ENCODE results near the gene FHIP1B.

Gene FHIP1B

DNA sequence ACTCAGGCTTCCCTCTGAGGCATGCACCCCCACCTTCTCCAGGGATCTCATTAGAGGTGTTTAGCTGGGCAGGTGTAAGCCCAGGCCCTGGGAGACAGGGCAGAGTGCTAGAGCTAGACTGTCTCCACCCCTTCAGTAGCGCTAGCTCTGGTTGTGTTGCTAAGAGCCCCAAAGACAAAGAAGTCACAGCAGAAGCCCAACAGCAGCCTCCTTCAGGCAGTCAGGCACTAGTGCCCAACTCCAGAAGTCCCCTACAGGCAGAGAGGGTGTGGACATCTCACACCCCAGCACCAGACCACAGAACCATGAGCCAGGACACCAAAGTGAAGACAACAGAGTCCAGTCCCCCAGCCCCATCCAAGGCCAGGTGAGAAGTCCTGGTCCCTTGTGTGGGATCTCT, 4.5 kb upstream of the FHIP1B start, which contains the start of gene CNGA4:
Gene CNGA4 (plus strand): TSS at position 188 of the 400 bp plus-strand sequence. CDS start 118 bp downstream, at position 306.
- peak; percentile 19 for DNase-seq

DNA sequence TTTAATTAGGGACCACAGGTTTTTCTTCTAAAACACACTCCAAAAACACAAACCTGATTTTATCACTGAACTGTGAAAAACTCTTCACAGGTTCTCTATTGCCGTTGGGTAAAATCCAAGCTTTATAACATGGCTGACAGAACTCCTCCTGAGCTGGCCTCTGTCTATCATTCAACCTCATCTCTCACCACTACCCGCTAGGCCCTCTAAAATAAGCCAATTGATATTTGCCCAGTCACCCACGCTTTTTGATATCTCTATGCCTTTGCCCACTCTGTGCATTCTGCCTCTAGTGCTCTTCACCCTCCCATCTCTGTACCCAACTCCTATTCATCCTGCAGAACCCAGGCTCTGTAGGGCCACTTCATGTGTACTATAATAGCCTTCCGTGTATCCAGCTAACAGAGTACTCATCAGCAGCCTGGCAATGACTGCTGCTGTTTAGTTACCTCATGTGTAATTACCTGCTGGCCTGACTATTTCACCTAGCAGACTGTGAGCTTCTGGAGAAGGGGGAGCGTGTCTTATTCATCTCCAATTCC, 3.4 kb upstream of the FHIP1B start:
- peak; percentile 20 for DNase-seq

- no peak for DNase-seq
Measured at GRCh38 chr11:6237266-6237665, 2.8 kb upstream of the FHIP1B start.

DNA sequence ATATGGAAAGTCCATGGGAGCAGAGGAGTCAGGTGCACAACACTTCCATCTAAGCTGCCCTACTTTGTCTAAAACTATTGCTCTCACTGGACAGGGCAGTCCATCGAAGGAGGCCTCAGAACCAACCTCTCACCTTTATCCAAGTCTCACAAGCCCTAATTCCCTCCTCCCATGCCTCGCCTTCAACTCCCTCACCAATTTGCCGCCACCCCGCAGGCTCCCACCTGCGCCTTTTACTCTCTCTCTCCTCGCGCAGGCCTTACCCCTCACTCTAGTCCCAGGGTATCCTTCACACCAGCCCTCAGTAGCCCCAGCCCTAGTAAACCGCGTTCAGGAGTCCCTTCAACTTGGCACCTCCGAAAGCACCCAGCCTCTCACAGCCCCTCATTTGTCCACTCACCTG, 451 bp downstream of the FHIP1B start:
- DNase-seq, result peak; percentile 7

GRCh38 chr11:6232899-6233298, 1.5 kb downstream of the FHIP1B start:
- DNase-seq, result no peak

DNA sequence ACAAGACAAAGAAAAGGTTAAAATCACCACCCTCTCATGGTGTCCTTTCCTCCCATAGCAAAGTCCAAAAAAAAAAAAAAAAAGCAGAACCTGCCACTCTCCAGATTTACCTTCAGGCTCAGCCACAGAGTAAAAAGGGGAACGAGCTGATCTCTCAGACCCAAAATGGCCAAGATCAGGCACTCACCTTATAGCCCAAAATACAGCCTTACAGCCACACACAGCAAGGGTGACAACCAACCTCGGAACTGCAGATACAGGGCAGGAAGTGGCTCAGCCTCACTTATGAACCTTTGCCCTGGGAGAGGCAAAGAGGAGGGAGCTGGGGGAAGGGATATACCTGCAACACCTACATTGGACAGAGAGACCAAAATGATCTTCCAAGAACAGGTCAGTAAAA, 4.5 kb downstream of the FHIP1B start:
- DNase-seq, result no peak

- no peak for DNase-seq
Measured at GRCh38 chr11:6228520-6228919, 5.9 kb downstream of the FHIP1B start.

DNA sequence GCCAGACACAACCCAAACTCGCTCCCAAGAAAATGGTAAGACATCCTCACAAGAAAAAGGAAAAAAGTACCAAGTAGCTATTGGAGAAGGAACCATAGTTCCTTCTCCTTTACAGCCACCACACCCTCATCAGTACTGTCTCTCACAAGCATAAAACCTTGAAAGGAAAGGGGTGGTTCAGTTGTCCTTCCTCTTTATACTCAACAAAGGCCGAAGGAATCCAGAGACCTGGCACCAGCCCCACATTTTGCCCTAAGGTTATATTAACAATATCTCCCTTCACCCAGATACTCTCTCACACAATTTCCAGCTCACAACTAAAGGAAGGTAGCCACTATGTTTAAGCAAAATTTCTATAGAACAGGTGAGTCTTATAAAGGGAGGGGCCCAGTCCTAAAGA, 8.5 kb downstream of the FHIP1B start:
- DNase-seq, result no peak

- no peak for DNase-seq
Measured at GRCh38 chr11:6225024-6225423, 9.4 kb downstream of the FHIP1B start.

- no peak for DNase-seq
Measured at GRCh38 chr11:6224421-6224820, 10.0 kb downstream of the FHIP1B start.

GRCh38 chr11:6223854-6224253, 10.6 kb downstream of the FHIP1B start:
- no peak for DNase-seq

- no peak for DNase-seq
Measured at GRCh38 chr11:6219359-6219758, 15.1 kb downstream of the FHIP1B start.

GRCh38 chr11:6217722-6218121, 16.7 kb downstream of the FHIP1B start:
- DNase-seq, result no peak

GRCh38 chr11:6216501-6216900, 17.9 kb downstream of the FHIP1B start:
- DNase-seq, result no peak

- no peak for DNase-seq
Measured at GRCh38 chr11:6214530-6214929, 19.9 kb downstream of the FHIP1B start.

DNA sequence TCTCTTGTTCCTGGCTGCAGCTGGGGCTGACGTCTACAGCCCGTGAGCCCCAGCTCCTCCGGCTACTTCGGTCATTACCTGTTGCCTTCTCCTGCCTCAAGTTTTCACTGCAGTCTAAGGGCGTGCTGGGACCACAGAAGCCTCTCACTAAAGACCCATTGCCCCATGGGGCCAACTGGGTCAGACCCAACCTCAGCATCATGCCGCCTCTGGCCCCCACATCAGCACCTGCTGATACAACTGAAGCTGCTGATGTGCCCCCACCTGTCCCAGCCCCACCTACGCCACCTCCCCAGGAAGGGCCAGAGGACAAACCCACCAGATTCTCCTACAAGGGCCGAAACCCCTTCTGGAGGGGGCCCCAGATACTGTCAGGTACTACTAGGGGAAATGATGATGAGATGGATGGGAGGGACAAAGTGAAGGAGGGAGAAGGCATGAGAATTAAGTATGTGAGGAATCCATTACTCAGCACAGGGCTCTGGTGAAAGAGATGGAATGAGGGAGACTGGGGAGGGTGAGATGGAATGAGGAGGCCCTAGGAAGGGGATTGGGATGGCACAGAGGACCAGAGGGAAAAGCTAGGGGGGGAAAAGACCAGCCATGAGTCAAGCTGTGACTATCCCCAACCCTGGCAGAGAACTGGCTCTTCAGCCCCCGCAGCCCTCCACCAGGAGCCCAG, 24.0 kb downstream of the FHIP1B start:
- no peak for DNase-seq

DNA sequence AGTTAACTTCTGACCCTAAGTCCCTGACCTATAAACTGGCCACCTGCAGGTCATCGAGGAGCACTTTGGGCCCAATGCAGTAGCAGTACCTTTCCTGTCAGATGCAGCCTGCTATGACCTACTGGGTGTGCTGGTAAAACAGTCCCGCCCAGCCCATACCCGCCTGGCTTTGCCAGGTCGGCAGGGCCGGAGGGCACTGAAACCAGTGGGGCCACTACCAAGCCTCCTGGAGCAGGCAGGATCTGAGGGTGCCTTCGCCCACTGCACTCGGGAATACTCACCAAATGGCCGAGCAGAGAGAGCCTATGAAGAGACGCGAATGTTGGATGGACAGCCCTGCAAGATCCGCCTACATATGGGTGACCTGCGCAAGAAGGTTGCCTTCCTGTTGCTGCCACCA, 24.6 kb downstream of the FHIP1B start:
- DNase-seq, result no peak

DNA sequence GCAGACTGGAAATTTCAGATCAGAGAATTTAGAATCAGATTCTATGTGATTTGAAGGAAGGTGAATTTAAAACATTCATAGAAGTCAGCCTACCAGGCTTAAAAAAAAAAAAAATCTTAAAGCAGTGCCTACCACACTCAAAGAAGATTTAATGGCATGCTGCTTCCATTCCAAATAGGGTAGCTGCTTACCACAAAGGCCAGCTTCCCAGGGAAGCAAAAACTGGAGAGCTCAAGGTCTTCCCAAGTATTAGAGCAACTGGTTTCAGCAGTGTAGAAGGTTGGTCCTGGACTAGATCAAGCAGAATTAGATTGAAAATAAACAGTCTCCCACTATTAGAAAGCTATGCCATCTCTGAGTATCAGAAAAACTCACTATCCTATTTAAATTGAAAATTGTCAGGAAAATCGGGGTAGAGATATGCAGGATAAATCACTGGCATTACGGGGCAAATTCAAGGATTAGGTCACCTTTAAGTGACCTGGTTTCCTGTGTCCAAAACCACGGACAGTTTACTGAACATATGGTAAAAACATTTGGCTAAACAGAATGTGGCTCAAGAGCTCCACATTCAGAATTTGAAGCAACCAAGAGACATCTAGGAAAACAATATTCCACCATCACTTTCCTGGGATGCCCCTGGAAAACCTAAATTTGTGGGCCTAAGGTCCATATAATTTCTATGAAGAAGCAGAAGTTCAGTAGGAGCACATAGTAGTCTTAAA, 27.8 kb downstream of the FHIP1B start:
- DNase-seq, result no peak

GRCh38 chr11:6205366-6205765, 29.1 kb downstream of the FHIP1B start, which contains the start of gene C11orf42:
C11orf42 (plus strand) TSS chr11:6205557; CDS start chr11:6205616, 59 bp downstream.
- no peak for DNase-seq

- DNase-seq, result no peak
Measured at GRCh38 chr11:6204706-6205105, 29.7 kb downstream of the FHIP1B start.

DNA sequence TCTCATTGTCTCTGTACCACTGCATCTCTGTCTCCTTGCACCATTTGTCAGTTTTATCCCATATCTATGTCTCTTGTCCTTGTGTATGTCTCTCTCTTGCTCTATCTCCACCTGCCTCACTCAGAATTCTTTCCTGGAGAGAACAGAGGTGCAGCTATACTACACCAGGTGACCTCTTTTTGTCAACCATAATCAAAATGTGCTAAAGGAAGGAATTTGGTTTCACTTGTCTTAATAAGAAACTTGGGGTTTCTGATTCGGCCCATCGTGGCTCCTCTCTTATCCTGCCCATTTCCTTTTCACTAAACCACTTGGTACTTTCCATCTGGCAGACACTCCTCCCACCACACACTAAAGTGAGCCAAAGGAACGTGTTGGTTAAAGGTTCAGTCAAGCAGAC, 31.1 kb downstream of the FHIP1B start:
- no peak for DNase-seq

DNA sequence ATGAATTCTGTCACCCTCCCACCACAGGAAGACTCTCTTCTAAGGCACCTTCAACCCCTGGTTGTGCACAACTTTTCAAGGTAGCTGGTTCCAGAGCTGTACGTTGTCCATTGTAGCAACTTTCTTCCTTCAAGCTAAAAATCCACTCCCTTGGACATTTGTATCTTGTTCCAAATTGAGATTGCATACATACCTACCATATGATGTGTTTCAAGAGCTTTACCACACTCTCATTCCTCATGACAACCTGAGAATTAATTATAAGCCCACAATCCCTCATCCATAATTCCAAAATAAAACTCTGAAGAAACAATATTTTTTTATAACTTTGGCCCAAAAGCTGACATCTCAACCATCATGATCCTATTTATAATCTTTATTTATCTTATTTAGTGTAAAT, 32.4 kb downstream of the FHIP1B start:
- no peak for DNase-seq

GRCh38 chr11:6201481-6201880, 33.0 kb downstream of the FHIP1B start:
- DNase-seq, result no peak

GRCh38 chr11:6200975-6201374, 33.5 kb downstream of the FHIP1B start:
- DNase-seq, result no peak
